Activated CD8-positive, alpha-beta memory T cell treated with anti-CD3 and anti-CD28 coated beads for 4 hours (primary cell): ENCODE measurements around the gene CERS6.
"Not testable (repeated sequence)": the region's sequence is repeated elsewhere in the genome, so short reads cannot be mapped to it uniquely, and the experiment has no call there.

Source experiments
- DNase-seq, 2 donors: peaks; one replicate each; pipeline ENCODE4 v3.0.0-alpha.2; 2020; ENCODE audit warnings: low read depth in 2 of 2

Gene CERS6

DNA sequence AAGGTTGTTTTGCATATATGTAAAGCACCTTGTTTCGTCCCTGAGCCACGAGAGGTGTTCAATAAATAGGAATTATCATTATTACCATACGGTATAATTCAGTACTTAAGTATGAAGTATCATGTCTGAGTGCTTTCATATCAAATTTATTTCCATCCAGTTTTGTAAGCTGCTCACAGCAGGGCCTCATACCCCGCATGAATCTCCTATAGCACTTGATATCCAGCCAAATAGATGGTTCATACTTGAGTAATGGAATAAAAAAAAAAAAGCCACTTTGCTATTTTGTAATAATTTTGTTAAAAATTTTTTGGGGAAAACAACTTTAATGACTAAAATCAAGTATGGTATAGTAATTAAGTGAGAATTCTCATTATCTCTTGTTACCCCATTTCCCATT is 185.6 kb downstream of the CERS6 start:
- no peak for DNase-seq

- DNase-seq: no peak
These were observed 186.8 kb downstream of the CERS6 start for GRCh38 chr2:168642873-168643272.

- DNase-seq: no peak
These were observed 187.9 kb downstream of the CERS6 start for GRCh38 chr2:168643979-168644378.

DNA sequence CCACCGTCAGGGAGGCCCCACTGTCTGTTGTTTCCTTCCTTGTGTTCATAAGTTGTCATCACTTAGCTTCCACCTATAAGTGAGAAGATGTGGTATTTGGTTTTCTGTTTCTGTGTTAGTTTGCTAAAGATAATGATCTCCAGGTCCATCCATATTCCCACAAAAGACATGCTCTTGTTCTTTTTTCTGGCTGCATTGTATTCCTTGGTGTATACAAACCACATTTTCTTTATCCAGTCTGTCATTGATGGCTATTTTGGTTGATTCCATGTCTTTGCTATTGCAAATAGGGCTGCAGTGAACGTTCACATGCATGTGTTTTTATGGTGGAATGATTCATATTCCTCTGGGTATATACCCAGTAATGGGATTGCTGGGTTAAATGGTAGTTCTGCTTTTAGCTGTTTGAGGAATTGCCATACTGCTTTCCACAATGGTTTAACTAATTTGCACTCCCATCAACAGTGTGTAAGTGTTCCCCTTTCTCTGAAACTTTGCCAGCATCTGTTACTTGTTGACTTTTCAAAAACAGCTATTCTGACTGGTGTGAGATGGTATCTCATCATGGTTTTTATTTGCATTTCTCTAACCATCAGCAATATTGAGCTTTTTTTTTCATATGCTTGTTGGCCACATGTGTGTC is 189.7 kb downstream of the CERS6 start:
- no peak for DNase-seq

DNA sequence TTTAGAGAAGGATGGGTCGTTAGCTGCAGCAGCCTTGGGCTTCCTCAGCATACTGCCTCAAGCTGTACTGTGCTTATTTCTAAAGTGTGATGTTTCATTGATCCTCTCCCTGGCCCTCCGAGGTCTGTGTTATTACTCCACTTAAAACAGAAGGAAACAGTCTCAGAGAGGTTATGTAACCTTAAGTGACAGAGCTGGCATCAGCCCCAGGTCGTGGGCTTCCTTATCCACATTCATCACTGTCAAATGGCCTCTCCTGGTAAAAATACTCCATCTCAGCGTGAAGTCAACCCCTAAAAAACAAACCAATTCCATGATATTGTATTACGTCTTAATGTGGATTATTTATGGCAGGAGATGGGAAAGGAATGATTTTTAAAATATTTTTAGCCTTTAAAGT is 193.0 kb downstream of the CERS6 start:
- no peak for DNase-seq

DNA sequence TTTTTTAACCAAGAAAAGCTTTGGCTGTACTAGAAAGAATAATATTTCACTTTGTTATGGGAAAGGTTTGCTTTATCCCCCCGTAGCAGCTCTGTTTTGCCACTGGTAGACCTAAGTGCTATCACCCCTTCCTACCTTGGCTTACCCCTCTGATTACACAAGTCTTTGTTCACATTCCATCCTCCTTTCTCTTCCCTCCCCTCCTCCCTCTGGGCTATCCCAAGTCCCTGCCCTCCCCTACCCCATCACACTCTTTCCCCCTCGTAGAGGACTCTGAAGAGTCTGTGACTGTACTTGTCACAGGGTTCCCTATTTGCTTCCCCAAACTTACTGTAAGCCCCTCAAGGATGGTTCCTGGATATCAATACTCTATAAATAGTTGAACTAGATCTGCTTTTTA is 193.5 kb downstream of the CERS6 start:
- DNase-seq: no peak

DNA sequence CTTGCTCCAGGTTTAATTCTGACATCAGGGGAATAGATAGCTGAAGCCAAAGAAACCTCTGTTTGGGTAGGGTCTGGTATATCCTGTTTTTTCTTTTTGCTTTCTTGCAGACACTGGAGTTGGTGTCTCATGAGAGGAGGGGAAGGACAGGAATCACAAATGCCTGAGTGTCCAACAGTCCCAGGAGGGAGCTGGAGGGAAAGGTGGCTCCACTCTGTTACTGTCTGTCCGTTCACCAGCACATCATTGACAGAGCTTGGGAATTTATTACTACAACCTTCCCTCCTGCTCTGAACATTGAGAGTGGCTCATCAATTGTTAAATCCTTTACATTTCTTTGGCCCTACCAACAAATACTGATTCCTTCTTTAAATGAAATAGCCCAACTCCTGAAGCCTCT is 194.1 kb downstream of the CERS6 start:
- DNase-seq: no peak

GRCh38 chr2:168650781-168651180 is 194.7 kb downstream of the CERS6 start:
- no peak for DNase-seq

GRCh38 chr2:168652997-168653921 is 197.2 kb downstream of the CERS6 start:
- DNase-seq: no peak

DNA sequence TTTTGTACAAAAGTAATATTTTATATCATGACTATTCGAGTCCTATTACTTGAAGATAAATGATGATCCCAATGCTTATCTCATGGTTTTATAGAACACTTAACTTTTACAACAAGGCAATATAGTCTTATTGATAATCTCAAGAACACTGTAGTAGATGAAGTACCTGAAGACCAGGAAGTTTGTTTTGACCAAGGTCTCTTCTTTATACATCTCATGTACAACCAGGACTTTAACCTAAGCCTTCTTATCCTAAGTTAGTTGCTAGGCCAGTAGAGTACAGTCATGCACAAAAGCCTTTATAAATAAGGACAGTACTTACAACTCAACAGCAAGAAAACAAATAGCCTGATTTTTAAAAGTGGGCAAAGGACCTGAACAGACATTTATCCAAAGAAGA is 198.6 kb downstream of the CERS6 start:
- no peak for DNase-seq

DNA sequence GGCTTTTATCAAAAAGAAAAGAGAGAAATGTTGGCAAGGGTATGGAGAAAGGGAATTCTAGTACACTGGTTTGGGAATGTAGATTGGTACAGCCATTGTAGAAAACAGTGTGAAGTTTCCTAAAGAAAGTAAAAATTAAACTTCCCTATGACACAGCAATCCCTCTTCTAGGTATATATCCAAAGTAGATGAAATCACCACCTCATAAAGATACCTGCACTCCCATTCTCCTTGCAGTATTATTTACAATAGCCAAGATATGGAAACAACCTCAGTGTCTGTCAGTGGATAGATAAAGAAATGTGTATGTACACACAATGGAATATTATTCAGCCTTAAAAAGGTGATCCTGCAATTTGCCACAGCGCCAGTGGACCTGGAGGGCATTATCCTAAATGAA is 199.1 kb downstream of the CERS6 start:
- DNase-seq: no peak

DNA sequence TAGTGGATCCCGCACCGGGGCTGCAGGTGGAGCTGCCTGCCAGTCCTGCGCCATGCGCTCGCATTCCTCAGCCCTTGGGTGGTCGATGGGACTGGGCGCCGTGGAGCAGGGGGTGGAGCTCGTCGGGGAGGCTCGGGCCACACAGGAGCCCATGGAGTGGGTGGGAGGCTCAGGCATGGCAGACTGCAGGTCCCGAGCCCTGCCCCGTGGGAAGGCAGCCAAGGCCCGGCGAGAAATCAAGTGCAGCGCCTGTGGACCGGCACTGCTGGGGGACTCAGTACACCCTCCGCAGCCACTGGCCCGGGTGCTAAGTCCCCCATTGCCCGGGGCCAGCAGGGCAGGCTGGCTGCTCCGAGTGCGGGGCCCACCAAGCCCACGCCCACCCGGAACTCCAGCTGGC is 201.3 kb downstream of the CERS6 start:
- not testable (repeated sequence) for DNase-seq

DNA sequence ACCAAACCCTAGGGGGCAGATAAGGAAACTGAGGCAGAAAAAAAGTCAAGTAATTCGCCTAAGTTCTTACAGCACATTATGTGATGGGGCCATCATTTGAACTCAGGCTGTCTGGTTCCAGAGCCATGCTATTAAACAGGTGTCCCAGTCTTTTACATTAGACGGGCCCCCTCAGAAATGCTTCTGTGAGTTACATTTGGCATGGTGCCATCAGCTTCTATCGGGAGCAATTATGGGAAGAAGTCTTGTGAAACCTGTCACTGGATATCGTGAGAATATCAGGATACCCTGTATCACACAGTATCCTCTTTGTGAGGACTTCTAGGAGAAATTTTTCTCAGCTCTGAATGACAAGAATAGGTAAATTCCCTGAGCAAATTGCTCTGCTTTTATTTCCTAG is 202.6 kb downstream of the CERS6 start:
- no peak for DNase-seq

GRCh38 chr2:168660870-168661862 is 205.1 kb downstream of the CERS6 start:
- no peak for DNase-seq

- DNase-seq: no peak
These were observed 205.8 kb downstream of the CERS6 start for GRCh38 chr2:168661863-168662256.

DNA sequence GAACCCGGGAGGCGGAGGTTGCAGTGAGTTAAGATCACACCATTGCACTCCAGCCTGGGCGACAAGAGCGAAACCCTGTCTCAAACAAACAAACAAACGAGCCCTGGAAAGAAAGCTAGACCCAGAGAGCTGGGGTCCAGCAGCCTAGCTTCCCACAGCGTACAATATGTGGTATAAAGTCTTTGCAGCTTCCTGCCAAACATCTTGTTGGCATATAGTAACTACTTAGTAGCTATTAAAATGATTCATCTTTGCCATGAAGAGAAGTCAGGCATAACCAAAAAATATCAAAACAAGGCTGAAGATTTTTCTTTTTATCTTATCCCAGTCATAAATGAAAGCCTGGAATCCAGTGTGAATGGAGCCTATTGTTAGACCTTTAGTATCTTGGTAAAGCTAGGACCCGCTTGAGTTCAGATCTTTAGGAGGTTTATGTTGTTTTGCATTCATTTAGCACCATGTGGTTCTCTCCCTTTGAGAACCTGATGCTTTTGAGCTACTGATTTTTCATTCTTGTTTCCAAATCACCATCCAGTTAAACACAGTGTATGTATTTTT is 206.7 kb downstream of the CERS6 start:
- no peak for DNase-seq

- no peak for DNase-seq
These were observed 207.9 kb downstream of the CERS6 start for GRCh38 chr2:168663993-168664392.

- not testable (repeated sequence) for DNase-seq
These were observed 208.6 kb downstream of the CERS6 start for GRCh38 chr2:168664715-168665114.

DNA sequence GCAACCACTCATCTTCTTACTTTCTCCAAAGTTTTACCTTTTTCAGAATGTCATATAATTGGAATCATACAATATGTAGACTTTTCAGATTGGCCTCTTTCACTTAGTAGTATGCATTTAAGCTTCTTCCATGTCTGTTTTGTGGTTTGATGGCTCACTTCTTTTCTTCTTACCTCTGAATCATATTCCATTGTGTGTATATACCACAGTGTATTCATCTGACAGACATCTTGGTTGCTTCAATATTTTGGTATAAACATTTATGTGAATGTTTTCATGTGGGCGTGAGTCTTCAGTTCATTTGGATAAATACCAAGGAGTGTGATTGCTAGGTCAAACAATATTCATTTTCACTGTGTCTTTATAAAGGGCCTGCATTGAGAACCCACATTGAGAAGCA is 210.3 kb downstream of the CERS6 start:
- no peak for DNase-seq

- DNase-seq: no peak
These were observed 211.1 kb downstream of the CERS6 start for GRCh38 chr2:168667156-168667555.

GRCh38 chr2:168669151-168669550 is 213.1 kb downstream of the CERS6 start:
- DNase-seq: no peak

DNA sequence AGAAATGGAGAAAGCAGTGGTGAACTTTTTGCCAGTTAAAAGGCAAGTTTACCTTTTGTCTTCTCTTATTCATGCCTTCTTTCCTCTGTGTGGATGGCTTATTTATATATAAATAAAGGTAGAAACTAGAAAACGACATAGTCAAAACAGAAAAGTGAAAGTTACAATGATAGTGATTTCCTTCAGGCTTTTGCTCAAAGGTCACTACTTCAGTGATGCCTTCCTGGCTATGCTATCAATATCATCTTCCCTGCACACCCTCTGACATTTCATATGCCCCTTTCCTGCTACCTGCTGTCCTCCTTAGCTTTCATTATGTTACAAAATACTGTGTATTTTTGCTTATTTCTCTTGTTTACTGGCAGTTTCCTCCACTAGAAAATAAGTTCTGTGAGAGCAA is 214.4 kb downstream of the CERS6 start:
- DNase-seq: no peak
